ENCODE data around the gene MYH3. TPM values are rescaled to one million over a fixed set of nuclear protein-coding genes. Genes with fewer than 3 reads are reported as not detected.

The MYH3 gene
- total RNA-seq, 1 experiment from 2014 or later, result 2.9 TPM

DNA sequence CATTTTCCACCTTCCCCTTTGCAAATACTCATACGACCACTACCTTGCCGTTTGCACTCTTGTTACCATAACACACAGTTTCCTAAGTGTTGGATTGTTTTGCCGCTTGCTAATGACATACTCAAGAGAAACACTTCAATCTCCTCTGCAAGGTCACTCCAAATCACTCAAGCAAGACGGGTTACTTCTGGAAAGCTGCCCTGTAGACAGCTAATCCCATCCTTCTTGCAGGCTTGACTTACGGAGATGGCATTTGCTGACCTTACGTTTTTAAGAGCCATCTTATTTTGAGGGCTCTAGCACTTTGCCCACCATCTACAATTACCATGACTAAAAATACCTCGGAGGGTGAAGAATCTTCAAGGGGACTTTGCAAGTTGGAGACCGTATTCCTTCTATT, 46.2 kb downstream of the MYH3 start:
- Histone ChIP-seq H2BK12ac (ENCODE audit: insufficient read length, low read depth, low read length) (no peak overlapping the region), H3K79me2 (ENCODE audit: insufficient read depth, low read length) (no peaks in the 10 kb centered on the region), H2BK5ac (ENCODE audit: insufficient read length, low read length) (no peak overlapping the region), H3K27me3 (ENCODE audit: insufficient read depth, low read length) (no peaks in the 10 kb centered on the region), H4K20me1 (ENCODE audit: control insufficient read depth, insufficient read depth, insufficient read length) (no peaks in the 10 kb centered on the region), H2AFZ (ENCODE audit: low read length) (no peak overlapping the region), H3K4me1 (ENCODE audit: insufficient read depth, low read length) (no peaks in the 10 kb centered on the region), H3K79me1 (ENCODE audit: insufficient read depth, low read depth, low read length, poor library complexity, severe bottlenecking) (no peaks in the 10 kb centered on the region), H2BK15ac (ENCODE audit: low read depth, low read length) (no peak overlapping the region), H3K9ac (ENCODE audit: extremely low read depth, insufficient read length, low read length) (no peak overlapping the region), H3K4me2 (ENCODE audit: insufficient read depth, insufficient read length, low read length) (no peak overlapping the region), H3K23ac (ENCODE audit: insufficient read length, low read depth, low read length) (no peak overlapping the region), H2BK120ac (ENCODE audit: low read depth, low read length, poor library complexity, severe bottlenecking) (no peak overlapping the region), H2BK20ac (ENCODE audit: low read depth, low read length, poor library complexity, severe bottlenecking) (no peak overlapping the region), H4K8ac (replicated peaks; ENCODE audit: insufficient read length, low read depth, low read length) (no peak overlapping the region), H3K23me2 (ENCODE audit: insufficient read length, low read depth, low read length, poor library complexity, severe bottlenecking) (no peaks in the 10 kb centered on the region), H2AK5ac (ENCODE audit: insufficient read length, low read length) (no peak overlapping the region), H4K5ac (ENCODE audit: insufficient read length, low read depth, low read length) (no peak overlapping the region), H4K91ac (ENCODE audit: insufficient read length, low read depth, low read length) (no peak overlapping the region), H3K18ac (ENCODE audit: insufficient read length, low read depth, low read length) (no peak overlapping the region), H3K56ac (ENCODE audit: insufficient read length, low read depth, low read length) (no peak overlapping the region), H3T11ph (ENCODE audit: low read length) (no peak overlapping the region), H3K4ac (ENCODE audit: low read depth, low read length) (no peak overlapping the region), H3K27ac (ENCODE audit: insufficient read length, low read depth, low read length) (no peak overlapping the region), H3K14ac (ENCODE audit: insufficient read depth, low read length) (no peak overlapping the region), H3K9me3 (ENCODE audit: control insufficient read depth, low read depth, low read length) (no peaks in the 10 kb centered on the region)
- TF ChIP-seq, protein P1, sequence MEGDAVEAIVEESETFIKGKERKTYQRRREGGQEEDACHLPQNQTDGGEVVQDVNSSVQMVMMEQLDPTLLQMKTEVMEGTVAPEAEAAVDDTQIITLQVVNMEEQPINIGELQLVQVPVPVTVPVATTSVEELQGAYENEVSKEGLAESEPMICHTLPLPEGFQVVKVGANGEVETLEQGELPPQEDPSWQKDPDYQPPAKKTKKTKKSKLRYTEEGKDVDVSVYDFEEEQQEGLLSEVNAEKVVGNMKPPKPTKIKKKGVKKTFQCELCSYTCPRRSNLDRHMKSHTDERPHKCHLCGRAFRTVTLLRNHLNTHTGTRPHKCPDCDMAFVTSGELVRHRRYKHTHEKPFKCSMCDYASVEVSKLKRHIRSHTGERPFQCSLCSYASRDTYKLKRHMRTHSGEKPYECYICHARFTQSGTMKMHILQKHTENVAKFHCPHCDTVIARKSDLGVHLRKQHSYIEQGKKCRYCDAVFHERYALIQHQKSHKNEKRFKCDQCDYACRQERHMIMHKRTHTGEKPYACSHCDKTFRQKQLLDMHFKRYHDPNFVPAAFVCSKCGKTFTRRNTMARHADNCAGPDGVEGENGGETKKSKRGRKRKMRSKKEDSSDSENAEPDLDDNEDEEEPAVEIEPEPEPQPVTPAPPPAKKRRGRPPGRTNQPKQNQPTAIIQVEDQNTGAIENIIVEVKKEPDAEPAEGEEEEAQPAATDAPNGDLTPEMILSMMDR (conservative IDR thresholded peaks at IDR 0.05), result no peak
- WGBS (ENCODE audit: extremely low coverage, insufficient read length, low lambda C conversion rate), result no CpG with 5 or more reads among the region's 8 CpGs
- Mint-ChIP-seq H3K9me3 (0 out of 5 replicates have a peak, but pooled peaks cover 0 to 2% of the 10 kb centered on the region in 2 experiments), H3K27ac (no peak overlapping the region), H3K4me3 (no peak overlapping the region), H3K4me1 (peaks cover 9 to 12% of the 10 kb centered on the region in 2 experiments), H3K36me3 (ENCODE audit: insufficient read depth in 1 of 3, low read depth in 3 of 3) (no peaks in the 10 kb centered on the region), H3K27me3 (ENCODE audit: low read depth) (no peaks in the 10 kb centered on the region; the same call in 1 of the 2 replicates)
- DNase-seq, result no peak

Measured in H9 (cell line).